Measurements from ENCODE around the gene C1orf232. TPM values are rescaled to one million over a fixed set of nuclear protein-coding genes. Genes with fewer than 3 reads are reported as not detected.

The C1orf232 gene
- total and polyA plus RNA-seq, 2 of the 8 experiments (the other 6 are each of a cell fraction or from before 2014, with no cell fraction given): not detected

DNA sequence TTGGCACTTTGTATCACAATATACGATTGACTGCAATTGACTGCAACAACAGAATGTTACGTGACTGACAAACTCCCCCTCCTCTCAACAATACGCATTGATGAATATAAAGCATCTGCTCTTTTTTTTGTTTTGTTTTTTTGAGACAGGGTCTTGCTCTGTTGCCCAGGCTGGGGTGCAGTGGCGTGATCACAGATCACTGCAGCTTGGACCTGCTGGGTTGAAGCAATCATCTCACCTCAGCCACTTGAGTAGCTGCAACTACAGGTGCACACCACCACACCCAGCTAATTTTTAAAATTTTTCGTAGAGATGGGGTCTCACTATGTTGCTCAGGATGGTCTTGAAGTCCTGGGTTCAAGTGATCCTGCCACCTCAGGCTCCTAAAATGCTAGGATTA lies 44.0 kb upstream of the C1orf232 start:
- H2BK15ac ChIP-seq (ENCODE audit: low read length): no peak overlapping the region
- no peak overlapping the region for H2AFZ ChIP-seq (ENCODE audit: low read length)
- H3K18ac ChIP-seq (ENCODE audit: extremely low read depth, low read length): no peak overlapping the region
- no peaks in the 10 kb centered on the region for H3K4me1 ChIP-seq (replicated peaks in 1 of 4; ENCODE audit: control insufficient read depth in 3 of 4, insufficient read depth in 4 of 4, low read length in 3 of 4)
- H2BK120ac ChIP-seq (replicated peaks; ENCODE audit: low read depth, low read length): no peak overlapping the region
- 90% methylated on average over 5 of the region's 5 CpGs; no CpG with 5 or more reads in 1 of the 2 experiments for WGBS, 2 experiments (ENCODE audit: extremely low coverage in 1 of 2, insufficient coverage in 1 of 2, insufficient read length in 1 of 2, insufficient replicate concordance in 2 of 2, low coverage in 1 of 2, low lambda C conversion rate in 2 of 2, missing lambda C conversion rate in 1 of 2)
- no peak overlapping the region for H3K14ac ChIP-seq (ENCODE audit: insufficient read length)
- no peak overlapping the region for H2BK5ac ChIP-seq (ENCODE audit: low read depth, low read length)
- H3K9me3 ChIP-seq (ENCODE audit: insufficient read depth in 2 of 2, low read depth in 1 of 2, low read length in 1 of 2): no peaks in the 10 kb centered on the region
- no peaks in the 10 kb centered on the region for H3K79me1 ChIP-seq (ENCODE audit: low read depth, low read length)
- H4K91ac ChIP-seq (replicated peaks; ENCODE audit: insufficient read length, low read length): no peak overlapping the region
- H3K27me3 ChIP-seq (replicated peaks in 1 of 4; ENCODE audit: control insufficient read depth in 3 of 4, extremely low read depth in 1 of 4, insufficient read depth in 3 of 4, low read length in 3 of 4): no peaks in the 10 kb centered on the region
- H3K23ac ChIP-seq (ENCODE audit: insufficient read length): no peak overlapping the region
- POLR2A ChIA-PET (ENCODE audit: partially characterized antibody): no interaction called here
- no peak for FAIRE-seq
- no peaks in the 10 kb centered on the region for H3K36me3 ChIP-seq (ENCODE audit: control insufficient read depth in 2 of 4, insufficient read depth in 4 of 4, low read length in 3 of 4)
- CTCF ChIA-PET (ENCODE audit: partially characterized antibody): interaction anchor here (0.6 to 1.3 kb wide), 6 partner anchors 8 to 922 kb away, joined by 3 to 5 read pairs (median 3); no protein-coding TSS in a partner anchor
- H4K20me1 ChIP-seq (replicated peaks in 1 of 2; ENCODE audit: control insufficient read depth in 1 of 2, insufficient read depth in 2 of 2, low read length in 2 of 2): no peaks in the 10 kb centered on the region
- H4K5ac ChIP-seq (ENCODE audit: insufficient read length, low read depth, low read length): no peak overlapping the region
- no peaks in the 10 kb centered on the region for H3K79me2 ChIP-seq (ENCODE audit: control insufficient read depth in 1 of 2, insufficient read depth in 2 of 2, low read length in 2 of 2)
- no peak overlapping the region for H2AK5ac ChIP-seq (ENCODE audit: low read depth, low read length)
- no peak overlapping the region for H3K4me3 ChIP-seq (ENCODE audit: extremely low read depth in 1 of 4, insufficient read depth in 2 of 4, low read depth in 3 of 4, low read length in 4 of 4)
- no peak overlapping the region for H2BK20ac ChIP-seq (ENCODE audit: low read length)
- no peak overlapping the region for H3K27ac ChIP-seq (ENCODE audit: low read depth, low read length)
- no peak overlapping the region for H3K9ac ChIP-seq (replicated peaks in 1 of 4; ENCODE audit: extremely low read depth in 1 of 4, low read depth in 3 of 4, low read length in 3 of 4)
- no peak overlapping the region for H3K4me2 ChIP-seq (ENCODE audit: insufficient read depth in 1 of 2, low read depth in 2 of 2, low read length in 2 of 2)
- H2BK12ac ChIP-seq (ENCODE audit: low read depth, low read length): no peak overlapping the region
- no peak overlapping the region for H3K56ac ChIP-seq (replicated peaks; ENCODE audit: insufficient read length, low read depth, low read length)
- DNase-seq (ENCODE audit: low read depth in 1 of 2, low spot score in 2 of 2): no peak
- no peak overlapping the region for H3K4ac ChIP-seq (replicated peaks; ENCODE audit: insufficient read length, low read depth, low read length)
- no peak overlapping the region for H4K8ac ChIP-seq (ENCODE audit: extremely low read depth, insufficient read depth, low read length)
- H3K23me2 ChIP-seq (ENCODE audit: low read depth, low read length): no peaks in the 10 kb centered on the region
- TF ChIP-seq YY1 (IDR thresholded peaks at IDR 0.05; ENCODE audit: low read depth, low read length) (no peak), RBBP5 (IDR thresholded peaks at IDR 0.05; ENCODE audit: borderline replicate concordance, low read depth, low read length) (no peak), EP300 (IDR thresholded peaks at IDR 0.05; ENCODE audit: borderline replicate concordance in 1 of 2, low read depth in 2 of 2, low read length in 2 of 2) (no peak), SUZ12 (IDR thresholded peaks at IDR 0.05; ENCODE audit: low read length) (no peak), BCL11A (IDR thresholded peaks at IDR 0.05; ENCODE audit: low read depth in 2 of 2, low read length in 2 of 2) (no peak)

All from H1 (cell line).